Middle frontal gyrus (tissue), 1 donor: Measurements from ENCODE around the gene CTNNA3.
"Not testable (repeated sequence)": the region's sequence is repeated elsewhere in the genome, so short reads cannot be mapped to it uniquely, and the experiment has no call there.

Experiments
- DNase-seq: peaks from one replicate; pipeline ENCODE4 v3.0.0-alpha.2; 2015; ENCODE audit warnings: low spot score; ENCODE audit errors: extremely low spot score

CTNNA3 gene

GRCh38 chr10:67257018-67257417 lies 439.0 kb downstream of the CTNNA3 start:
- no peak for DNase-seq

- no peak for DNase-seq
These were observed 445.3 kb downstream of the CTNNA3 start for GRCh38 chr10:67250686-67251085.

GRCh38 chr10:67246066-67246555 lies 449.9 kb downstream of the CTNNA3 start:
- DNase-seq: no peak

GRCh38 chr10:67242528-67242927 lies 453.5 kb downstream of the CTNNA3 start:
- DNase-seq: no peak

GRCh38 chr10:67241451-67241850 lies 454.5 kb downstream of the CTNNA3 start:
- no peak for DNase-seq

GRCh38 chr10:67239864-67240497 lies 456.0 kb downstream of the CTNNA3 start:
- no peak for DNase-seq

GRCh38 chr10:67230680-67231500 lies 465.1 kb downstream of the CTNNA3 start:
- not testable (repeated sequence) for DNase-seq

GRCh38 chr10:67225226-67225625 lies 470.8 kb downstream of the CTNNA3 start:
- no peak for DNase-seq

- no peak for DNase-seq
These were observed 471.4 kb downstream of the CTNNA3 start for GRCh38 chr10:67224553-67224952.

- no peak for DNase-seq
These were observed 473.1 kb downstream of the CTNNA3 start for GRCh38 chr10:67222934-67223333.

- DNase-seq: no peak
These were observed 474.0 kb downstream of the CTNNA3 start for GRCh38 chr10:67221939-67222494.

GRCh38 chr10:67211680-67212079 lies 484.3 kb downstream of the CTNNA3 start:
- DNase-seq: no peak

- DNase-seq: not testable (repeated sequence)
These were observed 488.1 kb downstream of the CTNNA3 start for GRCh38 chr10:67207923-67208322.

- DNase-seq: no peak
These were observed 495.0 kb downstream of the CTNNA3 start for GRCh38 chr10:67200913-67201564.

- no peak for DNase-seq
These were observed 520.6 kb downstream of the CTNNA3 start for GRCh38 chr10:67175354-67175753.

- no peak for DNase-seq
These were observed 522.2 kb downstream of the CTNNA3 start for GRCh38 chr10:67173787-67174186.

GRCh38 chr10:67171970-67172369 lies 524.0 kb downstream of the CTNNA3 start:
- no peak for DNase-seq

GRCh38 chr10:67156239-67156638 lies 539.8 kb downstream of the CTNNA3 start:
- no peak for DNase-seq

- no peak for DNase-seq
These were observed 544.5 kb downstream of the CTNNA3 start for GRCh38 chr10:67151471-67151870.

GRCh38 chr10:67144530-67144929 lies 551.5 kb downstream of the CTNNA3 start:
- DNase-seq: no peak

GRCh38 chr10:67141300-67141699 lies 554.7 kb downstream of the CTNNA3 start:
- DNase-seq: no peak

GRCh38 chr10:67140641-67141040 lies 555.4 kb downstream of the CTNNA3 start:
- DNase-seq: no peak
